H1 (cell line): Measurements from ENCODE around the gene MLF1. TPM values are rescaled to one million over a fixed set of nuclear protein-coding genes. Genes with fewer than 3 reads are reported as not detected.

Experiments
- ASH2L ChIP-seq: fragments of 200-600, 300-600 bp; sonication (generic); IDR thresholded peaks from one replicate; pipeline ENCODE4 v1.7.1; 2017; ENCODE audit warnings: low read length
- CHD1 ChIP-seq: IDR thresholded peaks from 2 replicates; pipeline ENCODE4 v1.6.1; 2012; ENCODE audit warnings: low read depth, low read length, improper control_type of control experiment
- CHD7 ChIP-seq: fragments of 300-600 bp; sonication (generic); IDR thresholded peaks from 2 replicates; pipeline ENCODE4 v1.7.1; 2012; ENCODE audit warnings: low read length, moderate library complexity, mild to moderate bottlenecking, inconsistent platforms; ENCODE audit not compliant: insufficient replicate concordance
- EZH2 ChIP-seq: fragments of 200-600 bp; sonication (generic); IDR thresholded peaks from 2 replicates; pipeline ENCODE4 v1.7.1; 2012; ENCODE audit warnings: low read depth, mild to moderate bottlenecking, moderate library complexity, low read length, inconsistent platforms; ENCODE audit not compliant: severe bottlenecking
- KDM1A ChIP-seq: fragments of 200-600, 300-600 bp; sonication (generic); IDR thresholded peaks from 2 replicates; pipeline ENCODE4 v1.7.1; 2016; ENCODE audit warnings: mild to moderate bottlenecking, low read length, borderline replicate concordance
- KDM5A ChIP-seq: fragments of 200-600 bp; IDR thresholded peaks from 2 replicates; pipeline ENCODE4 v1.7.1; 2012; ENCODE audit warnings: mild to moderate bottlenecking, low read length, inconsistent platforms, mixed read lengths
- SIN3A ChIP-seq, 2 experiments: IDR thresholded peaks in 1 of 2; conservative IDR thresholded peaks in 1 of 2; 2 replicates each; pipeline ENCODE4 v1.6.1; 2011 to 2012; ENCODE audit warnings: low read length in 2 of 2, improper control_type of control experiment in 1 of 2, low read depth in 1 of 2, mild to moderate bottlenecking in 1 of 2
- SIX5 ChIP-seq: IDR thresholded peaks from 2 replicates; pipeline ENCODE4 v1.6.1; 2011; ENCODE audit warnings: mild to moderate bottlenecking, low read depth, low read length
- SP1 ChIP-seq: IDR thresholded peaks from 2 replicates; pipeline ENCODE4 v1.6.1; 2011; ENCODE audit warnings: low read depth, low read length
- USF2 ChIP-seq: IDR thresholded peaks from 2 replicates; pipeline ENCODE4 v1.6.1; 2011; ENCODE audit warnings: low read length, improper control_type of control experiment
- polyA plus RNA-seq, 7 experiments: library from polyadenylated mRNA; depleted of rRNA in 3 of 7; stranded (reverse) in 5 of 7; unstranded in 2 of 7; fragments of >200 nt in 5 of 7; fragments of 200-250 nt in 2 of 7; gene quantifications; 1 replicate in 5 of 7; 2 replicates in 1 of 7; 4 replicates in 1 of 7; pipeline versions ENCODE4 v1.2.1 to v1.2.3, GENCODE V29; 2011 to 2013; ENCODE audit warnings: missing spikeins in 2 of 7, mixed read lengths in 2 of 7
- total RNA-seq: library from RNA; stranded (reverse); fragmentation: NEBNext Ultra II Directional; extraction: Animal tissue kit (Norgen Biotek cat#: 25700); gene quantifications from 2 replicates; pipeline ENCODE4 v1.2.1, GENCODE V29; 2021

The MLF1 gene
- total and polyA plus RNA-seq, 2 of the 8 experiments (the other 6 are each of a cell fraction or from before 2014, with no cell fraction given): 13.4 to 48.9 TPM

GRCh38 chr3:158644345-158644908 lies 73.4 kb downstream of the MLF1 start, which contains the start of gene GFM1 (continued):
- no peak for TF ChIP-seq CHD7
- 0 out of 2 replicates have a peak, but pooled peaks have one; percentile 15 for TF ChIP-seq SP1
- TF ChIP-seq EZH2: no peak
- TF ChIP-seq ASH2L: peak; percentile 99
- no peak for TF ChIP-seq KDM1A
- peak; percentile 25; the same call in 1 of the 2 replicates for TF ChIP-seq SIX5
- peak; percentile 85 to 94; a peak in 3 of 4 replicates for TF ChIP-seq SIN3A (conservative IDR thresholded peaks at IDR 0.05 in 1 of 2, IDR thresholded peaks at IDR 0.05 in 1 of 2; ENCODE audit: low read depth in 1 of 2, low read length in 2 of 2)
- TF ChIP-seq USF2: no peak
- TF ChIP-seq CHD1: no peak
- TF ChIP-seq KDM5A: 0 out of 2 replicates have a peak, but pooled peaks have one; percentile 18
